Amygdala (tissue), 56 donors: ENCODE results near the gene OR5AR1.
"Not testable (repeated sequence)": the region's sequence is repeated elsewhere in the genome, so short reads cannot be mapped to it uniquely, and the experiment has no call there.

Experiments used
- DNase-seq, 56 donors: peaks; one replicate each; lab custom pipeline; 2025; lab: John Stamatoyannopoulos, UW

The OR5AR1 gene

GRCh38 chr11:56663386-56663785 is at the start of gene OR5AR1:
TSS of gene OR5AR1 (plus strand) at chr11:56663686. CDS start at chr11:56663686, 0 bp downstream.
- DNase-seq = no peak

DNA sequence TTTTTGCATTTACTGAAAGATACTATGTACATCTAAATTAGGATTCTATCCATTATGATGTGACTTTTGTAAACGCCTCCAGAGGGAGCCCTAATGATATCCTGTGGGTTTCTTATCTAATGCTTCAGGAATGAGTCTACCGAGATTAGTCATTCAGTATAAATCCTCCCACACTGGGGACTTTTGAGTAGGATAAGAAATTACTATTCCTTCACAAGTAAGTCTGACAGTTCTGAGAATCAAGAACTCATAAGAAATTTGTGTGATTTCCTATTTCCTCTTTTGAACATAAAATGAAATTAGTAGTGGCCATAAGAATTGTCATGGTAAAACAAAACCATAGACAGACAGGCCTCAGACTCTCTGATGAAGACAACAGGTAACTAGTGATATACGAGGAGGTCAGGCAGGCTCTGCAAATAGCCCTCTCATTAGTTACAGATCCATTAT is 38.8 kb upstream of the OR5AR1 start:
- peak in 2 of 56 donors; percentile 26 to 45 for DNase-seq

- DNase-seq = no peak
Observed at GRCh38 chr11:56625946-56626345, 37.5 kb upstream of the OR5AR1 start.

GRCh38 chr11:56632329-56632728 is 31.2 kb upstream of the OR5AR1 start:
- DNase-seq = no peak

- no peak for DNase-seq
Observed at GRCh38 chr11:56636861-56637260, 26.6 kb upstream of the OR5AR1 start.

DNA sequence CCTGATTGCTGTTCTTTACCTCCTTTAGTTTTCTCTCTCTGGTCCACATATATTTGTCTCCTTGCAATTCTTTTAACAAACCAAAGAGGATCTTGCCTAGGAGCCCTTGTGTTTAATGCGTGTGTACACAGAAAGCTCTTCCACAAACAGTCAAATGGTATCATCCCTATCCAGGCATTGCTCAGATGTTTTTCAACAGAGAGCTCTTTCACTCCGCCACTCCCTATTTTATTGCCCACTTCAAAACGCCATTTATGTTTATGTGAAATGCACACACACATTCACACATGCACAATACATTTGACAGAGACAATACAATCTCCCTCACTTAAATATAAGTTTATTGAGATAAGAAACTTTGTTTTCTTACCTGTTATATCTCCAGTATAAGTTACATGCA is 26.0 kb upstream of the OR5AR1 start:
- DNase-seq = no peak

- DNase-seq = no peak
Observed at GRCh38 chr11:56642339-56642738, 21.1 kb upstream of the OR5AR1 start, which contains the start of gene OR5AP2. TSS of gene OR5AP2 (minus strand) at chr11:56642439. CDS start at chr11:56642439, 0 bp downstream.

- DNase-seq = no peak
Observed at GRCh38 chr11:56659755-56660154, 3.7 kb upstream of the OR5AR1 start.

- no peak for DNase-seq
Observed at GRCh38 chr11:56670984-56671383, 7.5 kb downstream of the OR5AR1 start.

- DNase-seq = no peak
Observed at GRCh38 chr11:56688554-56689100, 25.1 kb downstream of the OR5AR1 start.

DNA sequence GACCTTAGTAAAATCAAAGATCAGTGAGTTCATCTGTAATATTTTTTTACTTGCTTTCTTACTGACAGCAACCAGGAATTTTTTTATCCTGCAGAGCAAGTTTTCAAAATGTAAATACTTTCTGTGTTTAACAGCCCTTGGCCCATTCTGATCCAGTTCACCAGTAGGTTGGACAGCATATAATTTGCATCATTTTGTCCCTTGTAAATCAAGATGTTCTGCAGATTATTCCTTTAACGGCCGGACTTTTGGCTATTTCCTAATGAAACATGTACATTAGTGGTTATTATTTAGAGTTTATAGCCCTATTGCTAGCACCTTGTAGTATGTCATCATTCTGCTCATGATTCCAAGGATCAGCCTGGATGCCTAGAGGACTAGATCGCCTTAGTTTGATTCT is 27.7 kb downstream of the OR5AR1 start:
- not testable (repeated sequence) for DNase-seq

GRCh38 chr11:56693428-56693827 is 29.9 kb downstream of the OR5AR1 start:
- no peak for DNase-seq

DNA sequence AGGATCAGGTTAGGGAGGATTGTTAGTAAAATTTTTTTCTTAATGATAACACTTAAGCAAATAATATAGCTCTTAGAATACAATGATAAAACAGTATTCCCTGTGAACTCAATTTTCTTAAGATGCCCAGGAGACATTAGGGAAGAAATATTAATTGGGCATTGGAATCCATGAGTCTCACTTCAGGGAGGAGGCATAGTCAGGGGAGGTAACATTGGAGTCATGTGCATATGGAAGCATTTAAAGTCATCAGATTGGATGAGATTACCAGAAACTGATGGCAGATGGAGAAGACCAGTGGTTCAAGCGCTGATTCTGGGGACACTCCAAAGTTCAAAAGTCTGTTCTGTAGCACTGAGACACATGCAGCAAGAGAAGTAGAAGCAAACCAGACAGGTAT is 35.3 kb downstream of the OR5AR1 start, which contains the start of gene OR9G1:
OR9G1 (plus strand) TSS at position 301 of the 400 bp plus-strand sequence. CDS start 1,293 bp downstream, outside the sequence.
- no peak for DNase-seq

DNA sequence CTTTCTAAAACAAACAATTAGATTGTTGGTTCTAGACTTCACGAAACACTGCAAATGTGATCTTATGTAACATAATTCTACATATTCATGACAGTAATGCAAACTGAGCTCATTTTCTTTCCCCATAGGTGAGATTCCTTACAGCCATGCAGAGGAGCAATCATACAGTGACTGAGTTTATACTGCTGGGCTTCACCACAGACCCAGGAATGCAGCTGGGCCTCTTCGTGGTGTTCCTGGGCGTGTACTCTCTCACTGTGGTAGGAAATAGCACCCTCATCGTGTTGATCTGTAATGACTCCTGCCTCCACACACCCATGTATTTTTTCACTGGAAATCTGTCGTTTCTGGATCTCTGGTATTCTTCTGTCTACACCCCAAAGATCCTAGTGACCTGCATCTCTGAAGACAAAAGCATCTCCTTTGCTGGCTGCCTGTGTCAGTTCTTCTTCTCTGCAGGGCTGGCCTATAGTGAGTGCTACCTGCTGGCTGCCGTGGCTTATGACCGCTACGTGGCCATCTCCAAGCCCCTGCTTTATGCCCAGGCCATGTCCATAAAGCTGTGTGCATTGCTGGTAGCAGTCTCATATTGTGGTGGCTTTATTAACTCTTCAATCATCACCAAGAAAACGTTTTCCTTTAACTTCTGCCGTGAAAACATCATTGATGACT is 36.9 kb downstream of the OR5AR1 start:
- no peak for DNase-seq

DNA sequence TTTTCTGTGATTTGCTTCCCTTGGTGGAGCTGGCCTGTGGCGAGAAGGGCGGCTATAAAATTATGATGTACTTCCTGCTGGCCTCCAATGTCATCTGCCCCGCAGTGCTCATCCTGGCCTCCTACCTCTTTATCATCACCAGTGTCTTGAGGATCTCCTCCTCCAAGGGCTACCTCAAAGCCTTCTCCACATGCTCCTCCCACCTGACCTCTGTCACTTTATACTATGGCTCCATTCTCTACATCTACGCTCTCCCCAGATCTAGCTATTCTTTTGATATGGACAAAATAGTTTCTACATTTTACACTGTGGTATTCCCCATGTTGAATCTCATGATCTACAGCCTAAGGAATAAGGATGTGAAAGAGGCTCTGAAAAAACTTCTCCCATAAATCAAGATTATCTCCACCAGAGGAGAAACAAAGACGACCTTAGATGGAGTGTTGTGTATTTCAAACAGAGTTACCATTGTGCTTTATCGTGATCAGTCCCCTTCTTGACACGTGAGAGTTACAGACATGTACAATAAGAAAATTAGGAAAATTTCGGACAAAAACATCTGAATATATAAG is 37.5 kb downstream of the OR5AR1 start:
- no peak for DNase-seq

- DNase-seq = no peak
Observed at GRCh38 chr11:56705784-56706396, 42.4 kb downstream of the OR5AR1 start.

DNA sequence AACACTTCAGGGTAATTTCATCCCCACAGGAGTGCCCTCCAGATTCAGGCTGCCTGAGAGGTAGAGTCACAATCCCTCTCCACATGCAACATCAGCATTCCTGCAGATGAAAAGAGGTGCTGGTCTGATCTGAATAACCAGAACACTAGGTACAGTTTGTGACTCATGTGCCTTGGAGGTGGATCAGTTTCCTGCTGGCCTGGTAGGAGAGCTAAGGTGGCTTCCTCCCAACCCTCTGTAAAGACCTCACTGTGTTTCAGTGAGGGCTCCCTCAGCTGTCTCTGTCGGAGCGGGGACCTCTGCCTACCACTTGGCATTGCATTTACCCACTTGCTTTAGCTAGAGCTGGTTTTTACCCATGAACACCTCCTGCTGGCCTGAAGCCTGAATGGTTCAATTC is 43.0 kb downstream of the OR5AR1 start:
- no peak for DNase-seq

- no peak for DNase-seq
Observed at GRCh38 chr11:56714206-56714605, 50.7 kb downstream of the OR5AR1 start.
